AG04449 (cell line): ENCODE data around the gene AP5Z1.
A peak's percentile ranks its signal among the peaks of the same experiment; 100 is the strongest.

Experiments used
- CTCF ChIA-PET: fragments of 350-600 bp; formaldehyde crosslinking; extraction: SDS; loops from one replicate; lab custom pipeline; 2021; ENCODE audit warnings: antibody characterized with exemption; lab: Yijun Ruan, JAX
- POLR2A ChIA-PET: fragments of 400-600, 350-600 bp; formaldehyde crosslinking; extraction: SDS; loops from one replicate; lab custom pipeline; 2020; ENCODE audit warnings: antibody characterized with exemption, inconsistent platforms; lab: Yijun Ruan, JAX
- DNase-seq: peaks from one replicate; pipeline ENCODE4 v3.0.0-alpha.2; 2010; ENCODE audit warnings: low read depth, low spot score
- H3K4me3 ChIP-seq: 2 replicates; pipeline ENCODE4 v1.5.1; 2011; ENCODE audit warnings: low read depth, mild to moderate bottlenecking, control low read depth, low read length
- CTCF ChIP-seq: IDR thresholded peaks from one replicate; pipeline ENCODE4 v1.5.1; 2011; ENCODE audit warnings: mild to moderate bottlenecking, moderate library complexity, low read length, control low read depth, inconsistent platforms; ENCODE audit not compliant: insufficient read depth; ENCODE audit errors: missing control alignments

Gene AP5Z1

GRCh38 chr7:4828720-4829383 is 53.4 kb downstream of the AP5Z1 start:
- no peak for TF ChIP-seq CTCF
- no peak for DNase-seq
- CTCF ChIA-PET = interaction anchor here (0.9 to 2.7 kb wide), 6 partner anchors 9 to 258 kb away, joined by 3 to 24 read pairs (median 4); no protein-coding TSS in a partner anchor
- no peak overlapping the region for H3K4me3 ChIP-seq
- POLR2A ChIA-PET = interaction anchor here (1.0 kb wide), 1 partner anchor 256 kb away, joined by 4 read pairs; no protein-coding TSS in a partner anchor

- peak; percentile 87 for TF ChIP-seq CTCF
- CTCF ChIA-PET = interaction anchor here (0.7 to 2.7 kb wide), 13 partner anchors 9 to 344 kb away, joined by 3 to 24 read pairs (median 4); partner anchors contain the start of gene RADIL
- H3K4me3 ChIP-seq = no peak overlapping the region
- POLR2A ChIA-PET = interaction anchor here (1.0 kb wide), 1 partner anchor 254 kb away, joined by 4 read pairs; no protein-coding TSS in a partner anchor
- DNase-seq = no peak
Observed at GRCh38 chr7:4830176-4830575, 54.8 kb downstream of the AP5Z1 start.

GRCh38 chr7:4831723-4832495 is 56.5 kb downstream of the AP5Z1 start:
- POLR2A ChIA-PET = no interaction called here
- CTCF ChIA-PET = interaction anchor here (0.6 to 2.7 kb wide), 6 partner anchors 18 to 399 kb away, joined by 3 to 24 read pairs (median 3); partner anchors contain the start of gene RADIL
- H3K4me3 ChIP-seq = no peak overlapping the region
- TF ChIP-seq CTCF = no peak
- DNase-seq = no peak

GRCh38 chr7:4832711-4833110 is 57.3 kb downstream of the AP5Z1 start:
- POLR2A ChIA-PET = no interaction called here
- CTCF ChIA-PET = interaction anchor here (0.9 kb wide), 1 partner anchor 141 kb away, joined by 3 read pairs; no protein-coding TSS in a partner anchor
- H3K4me3 ChIP-seq = no peak overlapping the region
- no peak for TF ChIP-seq CTCF
- DNase-seq = no peak

GRCh38 chr7:4833176-4833575 is 57.8 kb downstream of the AP5Z1 start:
- ChIA-PET CTCF (no interaction called here), POLR2A (no interaction called here)
- no peak for TF ChIP-seq CTCF
- DNase-seq = no peak
- no peak overlapping the region for H3K4me3 ChIP-seq
